ENCODE data around the gene IDH3A. TPM values are rescaled to one million over a fixed set of nuclear protein-coding genes. Genes with fewer than 3 reads are reported as not detected.

IDH3A gene
- total RNA-seq, 1 experiment from 2014 or later: 116 TPM

DNA sequence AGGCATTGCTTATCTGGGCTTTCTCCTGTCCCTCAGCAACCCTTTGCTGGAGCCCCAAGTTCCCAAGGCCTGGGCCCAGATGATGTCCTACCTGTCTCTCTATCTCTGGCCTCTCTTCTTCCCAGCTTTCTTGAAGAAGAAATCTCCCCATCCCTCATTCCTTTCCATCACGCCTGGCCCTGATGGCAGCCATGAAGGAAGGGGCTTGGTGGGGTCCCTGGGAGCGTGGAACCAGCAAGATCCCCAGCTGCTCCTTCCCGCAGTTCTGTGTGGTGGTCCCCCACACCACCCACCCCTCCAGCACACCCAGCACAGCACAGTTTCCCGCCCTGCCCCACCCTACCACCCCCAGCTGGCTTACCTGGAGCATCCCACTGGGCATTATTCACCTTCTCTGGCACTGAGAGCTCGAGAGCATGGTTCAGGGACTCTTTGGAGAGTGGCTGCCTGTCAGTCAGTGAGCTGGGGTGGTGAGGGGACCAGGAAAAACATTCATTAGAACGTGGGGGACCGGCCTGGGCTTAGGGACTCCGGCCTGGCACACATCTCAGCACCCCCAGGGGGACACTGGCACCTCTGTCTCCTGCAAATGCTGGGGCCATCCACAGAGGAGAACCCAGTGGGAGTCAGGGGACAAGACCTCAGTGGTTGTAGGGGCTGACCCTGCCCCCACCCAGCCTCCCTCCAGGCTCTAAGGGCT, 58.6 kb downstream of the IDH3A start:
- ATAC-seq (no peak), DNase-seq (ENCODE audit: low read depth, low spot score) (no peak)
- H3K27me3 ChIP-seq (ENCODE audit: control insufficient read depth, insufficient read depth, low read length): no peaks in the 10 kb centered on the region
- POLR2A ChIA-PET: no interaction called here
- H3K9me3 ChIP-seq (ENCODE audit: control insufficient read depth, insufficient read depth, low read depth, low read length): no peaks in the 10 kb centered on the region
- no peaks in the 10 kb centered on the region for H3K36me3 ChIP-seq (ENCODE audit: control insufficient read depth, insufficient read depth, low read length)
- H3K27ac ChIP-seq (ENCODE audit: low read length): no peak overlapping the region; the same call in 1 of the 2 replicates
- BruUV-seq (replicated peaks): no TSS peak
- TF ChIP-seq TCF7L2 (IDR thresholded peaks at IDR 0.05; ENCODE audit: low read depth, low read length) (no peak), POLR2AphosphoS5 (IDR thresholded peaks at IDR 0.05; ENCODE audit: low read depth, low read length) (no peak), SIN3A (IDR thresholded peaks at IDR 0.05; ENCODE audit: borderline replicate concordance, insufficient read depth, low read depth, low read length) (no peak)
- TF ChIP-seq, protein P1, sequence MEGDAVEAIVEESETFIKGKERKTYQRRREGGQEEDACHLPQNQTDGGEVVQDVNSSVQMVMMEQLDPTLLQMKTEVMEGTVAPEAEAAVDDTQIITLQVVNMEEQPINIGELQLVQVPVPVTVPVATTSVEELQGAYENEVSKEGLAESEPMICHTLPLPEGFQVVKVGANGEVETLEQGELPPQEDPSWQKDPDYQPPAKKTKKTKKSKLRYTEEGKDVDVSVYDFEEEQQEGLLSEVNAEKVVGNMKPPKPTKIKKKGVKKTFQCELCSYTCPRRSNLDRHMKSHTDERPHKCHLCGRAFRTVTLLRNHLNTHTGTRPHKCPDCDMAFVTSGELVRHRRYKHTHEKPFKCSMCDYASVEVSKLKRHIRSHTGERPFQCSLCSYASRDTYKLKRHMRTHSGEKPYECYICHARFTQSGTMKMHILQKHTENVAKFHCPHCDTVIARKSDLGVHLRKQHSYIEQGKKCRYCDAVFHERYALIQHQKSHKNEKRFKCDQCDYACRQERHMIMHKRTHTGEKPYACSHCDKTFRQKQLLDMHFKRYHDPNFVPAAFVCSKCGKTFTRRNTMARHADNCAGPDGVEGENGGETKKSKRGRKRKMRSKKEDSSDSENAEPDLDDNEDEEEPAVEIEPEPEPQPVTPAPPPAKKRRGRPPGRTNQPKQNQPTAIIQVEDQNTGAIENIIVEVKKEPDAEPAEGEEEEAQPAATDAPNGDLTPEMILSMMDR (IDR thresholded peaks at IDR 0.05): no peak
- TF ChIP-seq, protein P2, sequence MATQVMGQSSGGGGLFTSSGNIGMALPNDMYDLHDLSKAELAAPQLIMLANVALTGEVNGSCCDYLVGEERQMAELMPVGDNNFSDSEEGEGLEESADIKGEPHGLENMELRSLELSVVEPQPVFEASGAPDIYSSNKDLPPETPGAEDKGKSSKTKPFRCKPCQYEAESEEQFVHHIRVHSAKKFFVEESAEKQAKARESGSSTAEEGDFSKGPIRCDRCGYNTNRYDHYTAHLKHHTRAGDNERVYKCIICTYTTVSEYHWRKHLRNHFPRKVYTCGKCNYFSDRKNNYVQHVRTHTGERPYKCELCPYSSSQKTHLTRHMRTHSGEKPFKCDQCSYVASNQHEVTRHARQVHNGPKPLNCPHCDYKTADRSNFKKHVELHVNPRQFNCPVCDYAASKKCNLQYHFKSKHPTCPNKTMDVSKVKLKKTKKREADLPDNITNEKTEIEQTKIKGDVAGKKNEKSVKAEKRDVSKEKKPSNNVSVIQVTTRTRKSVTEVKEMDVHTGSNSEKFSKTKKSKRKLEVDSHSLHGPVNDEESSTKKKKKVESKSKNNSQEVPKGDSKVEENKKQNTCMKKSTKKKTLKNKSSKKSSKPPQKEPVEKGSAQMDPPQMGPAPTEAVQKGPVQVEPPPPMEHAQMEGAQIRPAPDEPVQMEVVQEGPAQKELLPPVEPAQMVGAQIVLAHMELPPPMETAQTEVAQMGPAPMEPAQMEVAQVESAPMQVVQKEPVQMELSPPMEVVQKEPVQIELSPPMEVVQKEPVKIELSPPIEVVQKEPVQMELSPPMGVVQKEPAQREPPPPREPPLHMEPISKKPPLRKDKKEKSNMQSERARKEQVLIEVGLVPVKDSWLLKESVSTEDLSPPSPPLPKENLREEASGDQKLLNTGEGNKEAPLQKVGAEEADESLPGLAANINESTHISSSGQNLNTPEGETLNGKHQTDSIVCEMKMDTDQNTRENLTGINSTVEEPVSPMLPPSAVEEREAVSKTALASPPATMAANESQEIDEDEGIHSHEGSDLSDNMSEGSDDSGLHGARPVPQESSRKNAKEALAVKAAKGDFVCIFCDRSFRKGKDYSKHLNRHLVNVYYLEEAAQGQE (IDR thresholded peaks at IDR 0.05; ENCODE audit: insufficient read depth in 1 of 2, low read depth in 2 of 2, low read length in 1 of 2): no peak
- in situ Hi-C loops (cut with HindIII; ENCODE audit: low pct_unique_long_range_greater_than_20kb, low sequenced_read_pairs): no loop called here
- H3K4me1 ChIP-seq (ENCODE audit: control insufficient read depth, insufficient read depth, low read length): peaks cover 46% of the 10 kb centered on the region
- H3K4me3 ChIP-seq (ENCODE audit: low read depth in 2 of 2, low read length in 2 of 2): no peak overlapping the region
- intact Hi-C loops (cut with micrococcal nuclease; ENCODE audit: unreplicated experiment): no loop called here
- CTCF ChIA-PET: interaction anchor here (1.6 kb wide), 1 partner anchor 12 kb away, joined by 10 read pairs; no protein-coding TSS in a partner anchor

DNA sequence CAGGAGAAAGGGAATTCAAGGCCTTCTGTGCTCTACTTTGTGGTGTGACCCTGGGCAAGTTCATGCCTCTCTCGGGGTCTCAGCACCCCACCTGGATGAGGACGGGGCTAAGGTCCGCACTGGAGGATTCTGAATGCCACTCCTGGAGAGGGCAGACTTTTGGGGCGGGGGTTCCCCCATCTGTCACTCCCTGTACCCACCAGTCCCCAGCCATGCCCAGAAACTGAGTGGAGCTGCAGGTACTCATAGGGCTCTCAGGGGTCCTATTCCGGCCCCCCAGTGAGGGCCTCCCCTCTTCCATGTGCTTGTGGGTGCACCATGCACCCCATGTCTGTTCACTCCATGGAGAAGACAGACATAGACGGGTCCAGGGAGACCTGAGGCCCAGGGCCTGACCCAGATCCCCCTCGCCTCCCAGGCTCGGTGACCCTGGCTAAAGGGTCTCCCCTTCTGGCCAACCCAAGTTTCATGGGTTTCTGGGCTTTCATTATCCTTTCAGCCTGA, 59.2 kb downstream of the IDH3A start:
- TF ChIP-seq, protein P1 (IDR thresholded peaks at IDR 0.05): no peak
- TF ChIP-seq, protein P2 (IDR thresholded peaks at IDR 0.05; ENCODE audit: insufficient read depth in 1 of 2, low read depth in 2 of 2, low read length in 1 of 2): no peak
- TF ChIP-seq POLR2AphosphoS5 (IDR thresholded peaks at IDR 0.05; ENCODE audit: low read depth, low read length) (no peak), TCF7L2 (IDR thresholded peaks at IDR 0.05; ENCODE audit: low read depth, low read length) (no peak), SIN3A (IDR thresholded peaks at IDR 0.05; ENCODE audit: borderline replicate concordance, insufficient read depth, low read depth, low read length) (no peak)
- no TSS peak for BruUV-seq (replicated peaks)
- Histone ChIP-seq H3K27ac (ENCODE audit: low read length) (no peak overlapping the region), H3K9me3 (ENCODE audit: control insufficient read depth, insufficient read depth, low read depth, low read length) (no peaks in the 10 kb centered on the region), H3K4me1 (ENCODE audit: control insufficient read depth, insufficient read depth, low read length) (peaks cover 52% of the 10 kb centered on the region), H3K36me3 (ENCODE audit: control insufficient read depth, insufficient read depth, low read length) (no peaks in the 10 kb centered on the region), H3K27me3 (ENCODE audit: control insufficient read depth, insufficient read depth, low read length) (no peaks in the 10 kb centered on the region), H3K4me3 (ENCODE audit: low read depth in 2 of 2, low read length in 2 of 2) (no peak overlapping the region)
- ATAC-seq (no peak), DNase-seq (ENCODE audit: low read depth, low spot score) (no peak)
- ChIA-PET CTCF (no interaction called here), POLR2A (interaction anchor here (0.7 kb wide), 1 partner anchor 1000 kb away, joined by 7 read pairs; no protein-coding TSS in a partner anchor)
- in situ Hi-C loops (cut with HindIII; ENCODE audit: low pct_unique_long_range_greater_than_20kb, low sequenced_read_pairs) (no loop called here), intact Hi-C loops (cut with micrococcal nuclease; ENCODE audit: unreplicated experiment) (no loop called here)
